Activated CD4-positive, alpha-beta T cell treated with anti-CD3 and anti-CD28 coated beads, Interleukin-2, amount 10 ng/mL, durations not matched to agents 24 days and 14 days (primary cell): ENCODE data around the gene EN2. TPM values are rescaled to one million over a fixed set of nuclear protein-coding genes. Genes with fewer than 3 reads are reported as not detected.

Source experiments
- DNase-seq: peaks from one replicate; pipeline ENCODE4 v3.0.0; 2022
- H3K27ac Mint-ChIP-seq: one replicate; pipeline ENCODE4 v1.8.0; 2022; ENCODE audit warnings: mild to moderate bottlenecking, mixed read lengths
- H3K27me3 Mint-ChIP-seq: one replicate; pipeline ENCODE4 v1.8.0; 2022; ENCODE audit warnings: mixed read lengths
- H3K36me3 Mint-ChIP-seq: one replicate; pipeline ENCODE4 v1.8.0; 2022; ENCODE audit warnings: low read depth, mild to moderate bottlenecking, mixed read lengths
- H3K4me1 Mint-ChIP-seq: one replicate; pipeline ENCODE4 v1.8.0; 2021; ENCODE audit warnings: mixed read lengths
- H3K4me3 Mint-ChIP-seq: one replicate; pipeline ENCODE4 v1.8.0; 2022; ENCODE audit warnings: mild to moderate bottlenecking, moderate library complexity, mixed read lengths
- H3K9me3 Mint-ChIP-seq: one replicate; pipeline ENCODE4 v1.8.0; 2021; ENCODE audit warnings: mixed read lengths
- intact Hi-C: fragments of 100-400 bp; cut with micrococcal nuclease; formaldehyde crosslinking; loops from one replicate; pipeline ENCODE4 v1.15.1; 2023
- total RNA-seq: library from RNA; stranded (reverse); gene quantifications from 2 replicates; pipeline ENCODE4 v1.2.3, GENCODE V29; 2022

Gene EN2
- total RNA-seq, 1 donor from 2014 or later = not detected

- Mint-ChIP-seq H3K27ac (no peak overlapping the region), H3K36me3 (peaks cover 1% of the 10 kb centered on the region), H3K4me3 (no peak overlapping the region), H3K27me3 (peaks cover 26% of the 10 kb centered on the region), H3K9me3 (peaks cover 4% of the 10 kb centered on the region), H3K4me1 (peaks cover 16% of the 10 kb centered on the region)
- DNase-seq = no peak
- intact Hi-C loops = no loop called here
These were observed 29.9 kb downstream of the EN2 start for GRCh38 chr7:155487509-155488482.

- Mint-ChIP-seq H3K36me3 (peaks cover 1% of the 10 kb centered on the region), H3K27me3 (peaks cover 27% of the 10 kb centered on the region), H3K9me3 (peaks cover 4% of the 10 kb centered on the region), H3K4me1 (peaks cover 16% of the 10 kb centered on the region), H3K27ac (no peak overlapping the region), H3K4me3 (no peak overlapping the region)
- DNase-seq = peak; percentile 46
- intact Hi-C loops = no loop called here
These were observed 30.7 kb downstream of the EN2 start for GRCh38 chr7:155488483-155489127.

GRCh38 chr7:155489158-155489840 is 31.4 kb downstream of the EN2 start:
- DNase-seq = peak; percentile 54
- no peak overlapping the region for H3K27ac Mint-ChIP-seq
- H3K9me3 Mint-ChIP-seq = peaks cover 4% of the 10 kb centered on the region
- peaks cover 25% of the 10 kb centered on the region for H3K27me3 Mint-ChIP-seq
- H3K4me1 Mint-ChIP-seq = peaks cover 16% of the 10 kb centered on the region
- H3K36me3 Mint-ChIP-seq = peaks cover 1% of the 10 kb centered on the region
- no peak overlapping the region for H3K4me3 Mint-ChIP-seq
- intact Hi-C loops = no loop called here

- intact Hi-C loops = no loop called here
- Mint-ChIP-seq H3K9me3 (peaks cover 4% of the 10 kb centered on the region), H3K27me3 (peaks cover 25% of the 10 kb centered on the region), H3K36me3 (peaks cover 1% of the 10 kb centered on the region), H3K27ac (no peak overlapping the region), H3K4me1 (peaks cover 16% of the 10 kb centered on the region), H3K4me3 (peak overlapping the region; percentile 73)
- DNase-seq = no peak
These were observed 32.1 kb downstream of the EN2 start for GRCh38 chr7:155489862-155490696.

- H3K4me3 Mint-ChIP-seq = peak overlapping the region; percentile 73
- peaks cover 1% of the 10 kb centered on the region for H3K36me3 Mint-ChIP-seq
- H3K9me3 Mint-ChIP-seq = peaks cover 4% of the 10 kb centered on the region
- peaks cover 16% of the 10 kb centered on the region for H3K4me1 Mint-ChIP-seq
- peak overlapping the region; percentile 67 for H3K27ac Mint-ChIP-seq
- peak; percentile 79 for DNase-seq
- peaks cover 25% of the 10 kb centered on the region for H3K27me3 Mint-ChIP-seq
- intact Hi-C loops = no loop called here
These were observed 33.0 kb downstream of the EN2 start for GRCh38 chr7:155490697-155491628.

- intact Hi-C loops = no loop called here
- DNase-seq = no peak
- H3K4me1 Mint-ChIP-seq = peaks cover 16% of the 10 kb centered on the region
- peaks cover 1% of the 10 kb centered on the region for H3K36me3 Mint-ChIP-seq
- peaks cover 25% of the 10 kb centered on the region for H3K27me3 Mint-ChIP-seq
- H3K27ac Mint-ChIP-seq = no peak overlapping the region
- peak overlapping the region; percentile 73 for H3K4me3 Mint-ChIP-seq
- peaks cover 4% of the 10 kb centered on the region for H3K9me3 Mint-ChIP-seq
These were observed 33.9 kb downstream of the EN2 start for GRCh38 chr7:155491812-155492211.

- Mint-ChIP-seq H3K27me3 (peaks cover 31% of the 10 kb centered on the region), H3K4me3 (no peak overlapping the region), H3K36me3 (peaks cover 1% of the 10 kb centered on the region), H3K27ac (no peak overlapping the region), H3K9me3 (peaks cover 4% of the 10 kb centered on the region), H3K4me1 (peaks cover 13% of the 10 kb centered on the region)
- DNase-seq = no peak
- intact Hi-C loops = no loop called here
These were observed 36.0 kb downstream of the EN2 start for GRCh38 chr7:155493744-155494538.

GRCh38 chr7:155494551-155494950 is 36.6 kb downstream of the EN2 start:
- intact Hi-C loops = no loop called here
- no peak overlapping the region for H3K27ac Mint-ChIP-seq
- no peak overlapping the region for H3K4me3 Mint-ChIP-seq
- DNase-seq = no peak
- peaks cover 4% of the 10 kb centered on the region for H3K9me3 Mint-ChIP-seq
- H3K27me3 Mint-ChIP-seq = peaks cover 35% of the 10 kb centered on the region
- H3K36me3 Mint-ChIP-seq = peaks cover 1% of the 10 kb centered on the region
- peaks cover 10% of the 10 kb centered on the region for H3K4me1 Mint-ChIP-seq

- no peak for DNase-seq
- no peak overlapping the region for H3K4me3 Mint-ChIP-seq
- H3K27ac Mint-ChIP-seq = no peak overlapping the region
- peaks cover 39% of the 10 kb centered on the region for H3K27me3 Mint-ChIP-seq
- intact Hi-C loops = no loop called here
- peaks cover 8% of the 10 kb centered on the region for H3K4me1 Mint-ChIP-seq
- H3K9me3 Mint-ChIP-seq = peaks cover 4% of the 10 kb centered on the region
- peaks cover 1% of the 10 kb centered on the region for H3K36me3 Mint-ChIP-seq
These were observed 37.7 kb downstream of the EN2 start for GRCh38 chr7:155495440-155496248.

GRCh38 chr7:155496267-155497005 is 38.5 kb downstream of the EN2 start:
- Mint-ChIP-seq H3K27ac (no peak overlapping the region), H3K27me3 (peaks cover 44% of the 10 kb centered on the region), H3K4me3 (no peak overlapping the region), H3K9me3 (no peaks in the 10 kb centered on the region), H3K4me1 (peaks cover 4% of the 10 kb centered on the region), H3K36me3 (no peaks in the 10 kb centered on the region)
- DNase-seq = no peak
- intact Hi-C loops = no loop called here
